Measurements from ENCODE around the gene VILL.
"Not testable (repeated sequence)": the region's sequence is repeated elsewhere in the genome, so short reads cannot be mapped to it uniquely, and the experiment has no call there.

VILL gene

GRCh38 chr3:37986479-37987314 is 3.9 kb upstream of the VILL start:
- DNase-seq (ENCODE audit: low read depth) = no peak

DNA sequence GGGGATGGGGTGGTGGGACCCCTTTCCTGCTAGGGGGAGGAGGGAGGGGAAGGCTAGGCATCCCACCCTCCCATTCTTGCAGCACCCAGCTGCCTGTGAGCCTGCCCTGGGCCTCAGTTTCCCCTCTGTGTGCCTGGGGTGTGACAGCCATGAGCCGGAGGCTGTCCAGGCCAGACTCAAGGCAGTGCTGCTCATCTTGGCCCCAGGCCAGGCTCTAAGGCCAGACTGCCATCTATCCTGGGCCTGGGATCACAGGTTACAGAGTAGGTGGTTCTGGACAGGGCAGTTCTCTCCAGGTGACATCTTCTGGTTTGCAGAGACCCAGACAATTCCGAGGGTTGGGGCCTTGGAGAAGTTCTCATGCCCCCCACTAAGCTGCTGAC is 3.3 kb upstream of the VILL start:
- no peak for DNase-seq (ENCODE audit: low read depth)

DNA sequence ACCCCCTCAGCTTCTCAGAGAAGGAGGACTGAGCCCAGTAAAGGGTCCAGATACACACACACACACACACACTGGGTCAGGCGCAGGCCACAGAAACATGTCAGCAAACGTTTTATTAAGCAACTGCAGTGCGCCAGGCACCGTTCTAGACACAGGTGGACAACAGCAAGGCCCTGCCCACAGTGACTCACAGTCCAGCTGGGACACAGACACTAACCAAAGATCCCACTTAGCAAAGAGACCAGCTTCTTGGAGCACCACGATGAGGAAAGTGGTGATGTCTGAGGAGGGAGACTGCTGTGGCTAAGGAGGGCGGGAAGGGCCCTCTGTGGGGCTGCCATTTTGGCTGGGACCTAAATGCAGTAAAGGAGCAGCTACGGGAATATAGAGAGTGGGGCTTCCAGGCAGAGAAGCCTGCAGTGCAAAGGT is 2.8 kb upstream of the VILL start:
- DNase-seq (ENCODE audit: low read depth) = no peak

GRCh38 chr3:37988376-37988775 is 2.2 kb upstream of the VILL start:
- DNase-seq (ENCODE audit: low read depth) = not testable (repeated sequence)

GRCh38 chr3:37988931-37989525 is 1.6 kb upstream of the VILL start:
- DNase-seq (ENCODE audit: low read depth) = no peak

GRCh38 chr3:37989821-37990480 is 635 bp upstream of the VILL start:
- no peak for DNase-seq (ENCODE audit: low read depth)

- no peak for DNase-seq (ENCODE audit: low read depth)
These were observed 523 bp downstream of the VILL start for GRCh38 chr3:37991109-37991508.

DNA sequence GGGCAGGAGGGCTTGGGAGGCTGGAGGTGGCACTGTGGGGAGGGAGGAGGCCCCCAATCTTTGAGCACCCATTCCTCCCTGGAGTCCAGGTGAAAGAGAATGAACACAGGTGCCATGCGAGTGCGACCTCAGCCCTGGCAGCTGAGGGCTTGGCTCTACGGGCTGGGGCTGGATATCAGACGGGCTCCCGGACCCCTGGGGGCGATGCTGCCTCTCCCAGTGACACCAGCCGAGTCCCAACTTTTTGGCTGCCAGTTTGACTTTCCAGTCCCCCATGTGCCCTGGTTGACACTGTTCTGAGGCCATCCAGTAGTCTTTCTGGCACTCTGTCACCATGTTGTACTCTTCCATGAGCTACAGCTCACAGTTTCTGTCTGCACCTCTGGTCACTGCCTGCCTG is 1.2 kb downstream of the VILL start:
- DNase-seq (ENCODE audit: low read depth) = no peak

DNA sequence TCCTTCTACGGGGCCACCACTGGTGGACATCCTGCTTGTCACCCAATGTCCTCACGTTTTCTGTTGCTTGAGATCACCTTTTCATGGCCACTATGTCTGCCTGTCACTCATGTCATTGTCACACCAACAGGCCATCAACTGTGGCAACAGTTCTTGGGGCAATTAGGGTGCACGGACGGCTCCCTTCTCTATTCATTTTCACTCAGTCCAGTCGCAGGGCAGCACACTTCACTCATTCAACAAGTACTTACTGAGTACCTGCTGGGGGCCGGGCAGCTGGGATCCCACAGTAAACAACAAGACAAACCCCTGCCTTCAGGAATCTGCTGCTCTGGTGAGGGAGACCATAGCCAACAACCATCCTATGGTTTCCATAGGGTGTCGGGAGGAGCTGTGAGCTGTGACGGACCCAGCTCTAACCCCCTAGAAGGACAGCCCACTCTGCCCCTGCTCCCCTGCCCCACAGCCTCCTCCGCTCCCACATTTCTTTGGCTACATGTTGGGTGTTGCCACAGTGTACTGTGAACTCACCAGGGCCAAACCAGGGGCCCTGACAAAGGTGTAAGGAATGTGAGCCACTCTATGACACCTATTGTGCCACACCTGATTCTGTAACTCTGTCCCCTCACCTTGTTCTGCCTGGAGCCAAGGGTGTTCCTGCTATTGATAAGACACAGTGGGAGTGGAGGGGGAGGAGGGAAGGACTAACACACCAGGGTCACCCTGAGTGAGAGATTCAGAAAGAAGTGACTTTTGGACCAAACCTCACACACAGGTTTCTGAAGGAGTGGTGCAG is 1.9 kb downstream of the VILL start:
- DNase-seq (ENCODE audit: low read depth) = no peak

DNA sequence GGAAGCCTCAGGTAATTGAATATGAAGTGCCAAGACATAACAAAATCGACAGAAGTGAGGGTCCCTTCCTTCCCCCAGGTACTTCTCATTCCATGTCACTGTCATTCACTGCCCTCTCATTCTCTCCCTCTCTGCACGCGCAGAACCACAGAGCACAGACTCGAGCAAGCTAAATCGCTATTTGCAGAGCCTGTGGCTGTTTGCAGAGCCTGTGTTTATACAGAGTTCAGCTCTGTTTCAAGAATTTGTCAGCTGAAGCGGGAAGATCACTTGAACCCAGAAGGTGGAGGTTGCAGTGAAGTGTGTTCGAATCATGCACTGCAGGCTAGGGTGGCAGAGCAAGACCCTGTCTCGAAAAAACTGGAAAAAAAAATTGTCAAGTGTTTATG is 2.5 kb downstream of the VILL start:
- no peak for DNase-seq (ENCODE audit: low read depth)

DNA sequence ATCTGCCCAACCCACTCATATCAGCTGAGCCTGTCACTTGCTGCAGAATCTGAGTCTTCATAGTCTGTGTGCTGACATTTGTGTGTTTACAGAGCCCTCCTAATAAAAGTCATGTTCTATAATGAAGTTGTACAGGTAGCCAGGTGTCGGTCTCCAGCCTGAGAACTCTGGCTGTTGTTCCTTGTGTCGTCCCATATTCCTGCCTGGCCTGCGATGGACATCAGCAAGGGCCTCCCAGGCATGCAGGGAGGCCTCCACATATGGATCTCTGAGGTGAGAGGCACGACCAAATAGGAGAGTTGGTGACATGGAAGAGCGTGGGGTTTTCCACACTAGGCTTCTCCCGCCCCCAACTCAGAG is 2.9 kb downstream of the VILL start:
- no peak for DNase-seq (ENCODE audit: low read depth)

GRCh38 chr3:37993820-37994638 is 3.4 kb downstream of the VILL start:
- peak; percentile 68 for DNase-seq (ENCODE audit: low read depth)

DNA sequence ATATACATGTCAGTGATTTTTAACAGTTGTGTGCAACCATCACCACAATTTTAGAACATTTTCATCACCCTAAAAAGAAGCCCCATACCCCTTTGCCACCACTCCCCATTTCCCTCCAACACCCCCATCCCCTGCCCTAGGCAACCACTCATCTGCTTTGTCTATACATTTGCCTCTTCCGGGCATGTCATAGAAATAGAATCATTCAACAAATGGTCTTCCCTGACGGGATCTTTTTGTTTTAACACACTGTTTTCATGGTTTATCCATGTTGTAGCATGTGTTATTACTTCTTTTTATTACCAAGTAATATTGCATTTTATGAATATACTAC is 4.0 kb downstream of the VILL start:
- no peak for DNase-seq (ENCODE audit: low read depth)

GRCh38 chr3:37995652-37996641 is 5.4 kb downstream of the VILL start:
- no peak for DNase-seq (ENCODE audit: low read depth)

- peak; percentile 79 for DNase-seq (ENCODE audit: low read depth)
These were observed 6.3 kb downstream of the VILL start for GRCh38 chr3:37996785-37997301.

DNA sequence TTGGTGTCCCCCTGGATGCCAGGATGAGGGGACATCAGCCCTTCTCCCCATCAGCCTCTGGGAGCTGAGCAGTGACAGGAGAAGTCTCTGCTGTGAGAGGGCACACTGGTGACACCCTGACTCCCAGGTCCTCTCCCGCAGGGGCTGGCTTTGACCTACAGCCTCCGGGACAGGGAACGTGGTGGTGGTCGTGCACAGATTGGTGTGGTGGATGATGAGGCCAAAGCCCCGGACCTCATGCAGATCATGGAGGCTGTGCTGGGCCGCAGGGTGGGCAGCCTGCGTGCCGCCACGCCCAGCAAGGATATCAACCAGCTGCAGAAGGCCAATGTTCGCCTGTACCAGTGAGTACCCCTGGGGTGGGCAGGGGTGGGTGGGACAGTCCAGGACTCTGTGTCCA is 6.8 kb downstream of the VILL start:
- DNase-seq (ENCODE audit: low read depth) = no peak

GRCh38 chr3:37997791-37998370 is 7.3 kb downstream of the VILL start:
- no peak for DNase-seq (ENCODE audit: low read depth)

DNA sequence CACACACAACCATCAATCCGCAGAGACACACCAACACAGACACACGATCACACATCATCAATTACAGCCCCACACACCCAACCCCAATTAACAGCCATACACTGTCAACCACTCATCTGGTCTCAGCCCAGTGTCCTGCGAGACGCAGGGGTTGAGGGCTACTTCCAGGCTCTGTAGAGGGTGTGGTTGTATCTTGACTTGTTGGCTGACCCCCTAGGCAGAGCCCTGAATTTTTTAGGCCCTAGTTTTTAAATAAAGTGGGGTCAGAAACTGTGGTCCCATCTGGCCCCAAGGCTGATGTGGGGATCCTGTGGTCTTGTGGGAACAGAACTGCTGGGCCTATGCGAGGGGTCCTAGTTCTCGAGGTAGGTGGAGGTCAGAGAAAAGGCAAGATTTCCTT is 9.2 kb downstream of the VILL start:
- no peak for DNase-seq (ENCODE audit: low read depth)

DNA sequence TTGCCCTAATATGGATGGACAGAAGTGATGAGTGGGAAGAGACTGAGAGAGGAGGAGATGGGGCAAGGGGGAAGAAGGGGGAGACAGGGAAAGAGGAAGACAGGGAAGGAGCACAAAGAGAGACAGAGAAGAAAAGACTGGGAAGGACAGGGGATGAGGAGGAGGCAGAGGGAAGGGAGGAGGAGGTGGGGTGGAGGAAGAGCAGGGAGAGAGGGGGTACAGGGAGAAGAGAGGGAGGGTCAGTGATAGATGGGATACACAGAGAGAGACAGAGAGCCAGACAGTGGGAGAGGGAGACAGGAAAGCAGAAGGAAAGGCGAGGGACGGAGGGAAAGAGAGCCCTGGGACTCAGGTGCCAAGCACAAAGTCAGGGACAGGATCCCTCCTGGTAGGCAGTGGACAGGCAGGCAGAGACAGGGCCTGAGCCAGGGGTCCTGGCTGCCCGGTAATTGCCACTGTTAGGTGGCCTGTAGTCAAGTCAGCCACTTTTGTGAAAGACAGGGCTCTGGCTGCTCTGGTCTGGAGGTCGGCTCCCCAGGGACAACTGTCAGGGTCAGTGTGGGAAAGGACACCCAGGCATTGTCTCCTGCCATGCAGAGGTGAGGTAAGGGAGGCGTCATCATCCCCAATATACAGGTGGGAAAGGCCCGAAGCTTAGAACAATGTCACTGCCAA is 9.8 kb downstream of the VILL start:
- no peak for DNase-seq (ENCODE audit: low read depth)

All from activated T-cell treated with anti-CD3 and anti-CD28 coated beads for 24 hours (primary cell).